GM19193 (cell line): ENCODE results near the gene IKZF3.

Experiments
- POLR2A ChIP-seq: IDR thresholded peaks from 4 replicates; pipeline ENCODE4 v1.6.1; 2011; ENCODE audit not compliant: insufficient read depth, insufficient read length; ENCODE audit errors: extremely low read depth

IKZF3 gene

GRCh38 chr17:39794249-39794970 is 69.7 kb downstream of the IKZF3 start:
- no peak for TF ChIP-seq POLR2A

DNA sequence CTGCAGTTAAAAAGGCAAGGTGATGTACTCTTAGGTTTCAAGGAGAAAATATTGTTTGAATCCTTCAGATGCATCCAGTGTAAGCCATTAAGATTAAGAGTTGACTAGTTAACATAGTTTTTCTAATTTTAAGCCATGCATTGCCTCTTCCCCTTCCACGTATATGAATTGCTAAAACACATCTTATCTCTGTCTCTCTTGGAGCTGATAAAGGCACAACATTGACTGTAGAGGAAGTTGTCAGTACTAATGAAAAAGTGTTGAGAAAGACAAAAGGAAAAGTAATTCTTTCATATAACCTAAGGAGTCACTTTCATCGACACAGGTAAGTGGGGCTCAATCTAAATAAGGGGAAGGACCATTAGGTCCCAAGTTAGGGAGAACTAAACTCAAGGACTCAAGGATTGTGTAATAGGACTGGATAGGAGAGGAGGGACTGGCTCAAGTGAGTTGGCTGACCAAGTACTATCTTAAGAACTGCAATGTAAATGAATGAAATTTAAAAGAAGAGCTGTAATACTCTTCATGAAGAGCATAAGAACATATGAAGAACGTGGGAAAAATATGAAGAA is 70.7 kb downstream of the IKZF3 start:
- TF ChIP-seq POLR2A: no peak

DNA sequence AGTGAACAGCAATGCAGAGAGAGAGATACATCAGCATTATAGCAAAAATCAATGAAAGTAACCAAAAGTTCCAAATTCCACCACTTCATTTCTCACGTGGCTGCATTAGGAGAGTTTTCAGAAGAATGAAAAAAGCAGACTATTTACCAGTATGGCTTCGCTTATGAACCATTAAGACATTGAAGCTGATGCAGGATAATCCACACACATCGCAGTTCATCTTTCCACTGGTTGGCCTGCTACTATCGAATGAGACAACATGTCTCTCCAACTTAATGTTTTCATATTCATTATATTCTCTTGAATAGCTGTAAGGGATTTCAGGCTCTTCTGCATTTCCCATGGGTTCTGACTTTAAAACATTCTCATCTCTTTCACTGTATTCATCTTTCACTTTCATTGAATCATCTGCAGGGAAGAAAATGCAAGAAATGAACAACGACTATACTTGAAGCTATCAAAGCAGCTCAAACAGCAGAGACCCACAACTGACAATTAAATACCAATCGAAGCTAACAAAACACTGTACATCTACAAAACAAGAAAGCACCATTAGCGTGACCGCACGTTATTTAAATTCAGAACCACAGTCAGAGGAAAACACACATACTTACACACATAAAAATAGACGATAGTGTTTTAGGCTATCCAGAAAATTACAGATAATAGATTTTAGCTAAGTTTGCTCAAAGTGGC is 71.4 kb downstream of the IKZF3 start:
- no peak for TF ChIP-seq POLR2A

DNA sequence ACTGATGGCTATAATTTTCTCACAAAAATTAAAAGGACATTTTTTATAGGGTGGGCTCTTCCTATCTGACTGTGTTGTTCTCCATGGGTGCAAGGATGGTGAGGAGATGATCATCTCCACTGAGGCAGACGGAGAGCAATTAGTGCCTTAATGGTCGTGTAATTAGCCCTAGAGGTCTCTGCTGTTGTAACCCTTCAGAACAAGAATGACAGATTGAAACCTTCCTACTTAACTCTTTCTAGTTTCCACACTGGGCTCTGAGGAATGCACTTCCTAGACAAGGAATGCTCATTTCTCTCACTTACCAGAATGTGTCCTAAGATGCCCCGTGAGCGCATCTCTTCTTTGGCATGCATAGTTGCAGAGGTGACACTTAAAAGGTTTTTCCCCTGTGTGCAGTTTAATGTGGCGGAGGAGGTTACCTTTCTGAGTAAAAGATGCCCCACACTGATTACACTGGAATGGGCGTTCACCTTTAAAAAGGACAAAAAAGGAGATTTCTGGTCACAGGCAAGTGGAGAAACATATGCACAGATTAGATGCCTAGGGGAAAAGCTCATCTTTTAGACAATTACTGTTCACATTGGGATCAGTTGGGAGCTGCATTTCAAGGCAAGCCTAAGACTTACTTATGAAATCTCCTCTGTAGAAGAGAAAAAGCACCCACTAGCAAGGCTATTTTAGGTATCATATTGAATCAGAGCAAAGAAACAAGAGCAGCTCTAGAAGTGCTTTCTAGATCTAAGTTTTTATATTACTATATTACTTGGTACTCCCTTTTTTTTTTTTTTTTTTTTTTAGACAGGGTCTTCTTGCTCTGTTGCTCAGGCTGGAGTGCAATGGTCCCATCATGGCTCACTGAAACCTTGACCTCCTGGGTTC is 72.8 kb downstream of the IKZF3 start:
- TF ChIP-seq POLR2A: no peak

- TF ChIP-seq POLR2A: no peak
These were observed 76.2 kb downstream of the IKZF3 start for GRCh38 chr17:39787743-39788484.

DNA sequence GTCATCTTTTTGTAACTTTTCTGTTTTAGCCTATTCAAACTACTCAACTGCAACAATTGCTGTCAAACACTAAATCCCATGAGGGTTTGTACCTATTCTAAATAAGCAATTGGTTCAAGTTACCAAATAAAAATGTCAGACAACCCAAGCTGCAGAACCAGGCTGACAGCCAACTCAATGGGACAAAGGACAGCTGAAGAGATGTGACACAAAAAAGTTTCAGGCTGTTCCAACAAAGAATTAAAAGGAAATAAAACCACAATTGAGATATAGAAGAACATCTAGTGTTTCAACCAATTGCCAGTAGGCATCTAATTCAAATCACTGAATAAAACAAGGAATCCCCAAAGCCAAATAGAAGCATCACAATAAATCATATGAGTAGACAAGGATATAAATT is 77.1 kb downstream of the IKZF3 start:
- TF ChIP-seq POLR2A: no peak

DNA sequence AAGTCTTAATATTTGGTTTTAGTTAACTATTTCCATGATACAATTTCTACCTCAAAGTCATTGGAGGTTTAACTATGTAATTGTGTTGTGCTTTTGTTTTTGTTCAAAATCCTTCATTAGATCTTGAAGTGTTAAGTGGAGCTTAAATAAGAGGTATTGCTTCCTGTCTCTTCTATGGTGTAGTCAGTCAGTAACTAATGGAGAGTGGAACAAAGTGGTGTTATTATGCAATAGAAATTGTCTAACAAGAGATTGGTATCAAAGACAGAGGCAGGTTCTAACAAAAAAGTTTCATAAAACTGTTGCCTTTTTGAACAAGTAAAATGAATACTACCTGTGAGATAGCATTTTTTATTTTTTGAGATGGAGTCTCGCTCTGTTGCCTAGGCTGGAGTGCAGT is 81.1 kb downstream of the IKZF3 start:
- TF ChIP-seq POLR2A: no peak

DNA sequence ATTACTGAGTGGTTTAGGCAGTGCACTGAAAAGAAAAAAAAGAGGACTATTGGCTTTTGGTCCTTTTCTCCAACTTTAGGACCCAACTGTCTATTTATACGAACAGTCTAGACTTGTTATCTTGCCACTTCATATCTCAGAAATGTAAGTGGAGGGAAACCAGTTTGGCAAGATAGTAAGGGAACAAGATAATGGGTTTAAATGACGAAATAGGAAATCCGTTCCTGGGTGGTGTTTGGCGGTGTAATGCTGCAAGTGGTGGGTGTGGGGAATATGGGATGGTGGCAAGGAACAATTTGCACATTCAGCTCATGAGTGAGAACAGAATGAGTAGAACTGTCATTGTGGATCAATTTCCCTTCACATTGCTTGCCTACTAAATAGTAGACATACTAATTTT is 81.6 kb downstream of the IKZF3 start:
- no peak for TF ChIP-seq POLR2A

DNA sequence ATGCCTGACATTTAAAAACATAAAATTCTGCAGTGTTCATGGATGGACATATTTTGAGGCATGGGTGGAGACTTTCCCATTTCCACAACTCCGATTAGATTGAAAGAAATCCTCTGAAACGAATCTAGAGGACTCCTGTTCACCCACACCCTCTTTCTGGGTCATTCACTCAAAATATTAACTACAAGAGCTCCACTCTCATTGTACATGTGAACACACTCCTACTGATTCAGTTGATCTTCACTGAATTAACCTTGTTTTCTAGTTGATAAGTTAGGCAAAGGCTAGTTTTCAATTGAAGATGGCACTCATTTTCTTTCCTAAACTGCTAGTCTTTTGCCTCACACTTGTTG is 82.3 kb downstream of the IKZF3 start:
- TF ChIP-seq POLR2A: no peak

- TF ChIP-seq POLR2A: no peak
These were observed 82.9 kb downstream of the IKZF3 start for GRCh38 chr17:39781031-39781860.

GRCh38 chr17:39777534-39778365 is 86.4 kb downstream of the IKZF3 start:
- TF ChIP-seq POLR2A: peak; percentile 53

DNA sequence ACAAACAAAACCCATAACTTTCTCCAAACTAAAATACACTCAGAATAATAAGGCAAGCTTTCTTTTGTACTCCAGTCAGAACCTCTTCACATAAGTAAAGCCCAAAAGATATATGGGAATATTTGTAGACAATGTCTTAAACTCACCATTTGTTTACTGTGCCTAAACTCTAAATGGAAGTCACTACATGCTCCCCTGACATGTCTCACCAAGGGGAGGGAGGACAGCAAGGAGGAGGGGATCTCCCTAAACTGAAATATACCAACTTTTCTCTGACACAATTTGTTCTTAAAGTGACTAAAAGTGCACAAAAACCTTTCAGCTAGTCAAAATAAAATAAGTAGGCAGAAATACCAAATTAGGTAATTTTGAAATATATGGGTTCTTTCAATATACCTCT is 87.9 kb downstream of the IKZF3 start:
- no peak for TF ChIP-seq POLR2A

GRCh38 chr17:39775031-39775430 is 89.1 kb downstream of the IKZF3 start:
- no peak for TF ChIP-seq POLR2A
